ENCODE measurements around the gene HIPK1.

DNA sequence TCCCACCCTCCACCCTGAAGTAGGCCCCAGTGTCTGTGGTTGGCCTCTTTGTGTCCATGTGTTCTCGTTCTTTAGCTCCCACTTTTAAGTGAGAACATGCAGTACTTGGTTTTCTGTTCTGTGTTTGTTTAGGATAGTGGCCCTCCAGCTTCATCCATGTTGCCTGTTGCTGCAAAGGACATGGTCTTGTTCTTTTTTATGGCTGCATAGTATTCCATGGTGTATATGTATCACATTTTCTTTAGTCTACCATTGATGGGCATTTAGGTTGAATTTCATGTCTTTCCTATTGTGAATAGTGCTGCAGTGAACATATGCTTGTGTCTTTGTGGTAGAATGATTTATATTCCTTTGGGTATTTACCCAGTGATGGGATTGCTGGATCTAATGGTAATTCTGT lies 6.1 kb downstream of the HIPK1 start:
- no peak for TF ChIP-seq EZH2 (IDR thresholded peaks at IDR 0.05; ENCODE audit: insufficient read depth, poor library complexity, severe bottlenecking)
- no peak for TF ChIP-seq EZH2phosphoT487 (IDR thresholded peaks at IDR 0.05; ENCODE audit: insufficient read depth, low read depth)
